HG03095 (cell line): Measurements from ENCODE around the gene ETV1.

Source experiments
- ATAC-seq: cut with Tn5 transposase; IDR thresholded peaks from one replicate; pipeline ENCODE4 v1.9.1; 2021; ENCODE audit warnings: moderate library complexity; ENCODE audit not compliant: unreplicated experiment

Gene ETV1

GRCh38 chr7:13989126-13989948 is at the start of gene ETV1:
Gene ETV1, minus strand, starts transcription at chr7:13989666. Its CDS starts 614 bp downstream, at chr7:13989052.
- no peak for ATAC-seq

GRCh38 chr7:14024406-14024805 is 34.9 kb upstream of the ETV1 start:
- no peak for ATAC-seq

GRCh38 chr7:14023838-14024237 is 34.4 kb upstream of the ETV1 start:
- ATAC-seq: no peak

GRCh38 chr7:14023342-14023741 is 33.9 kb upstream of the ETV1 start:
- ATAC-seq: no peak

GRCh38 chr7:14021069-14021468 is 31.6 kb upstream of the ETV1 start:
- ATAC-seq: no peak

- ATAC-seq: no peak
Measured at GRCh38 chr7:14020339-14020900, 31.0 kb upstream of the ETV1 start.

- no peak for ATAC-seq
Measured at GRCh38 chr7:14018751-14019150, 29.3 kb upstream of the ETV1 start.

- no peak for ATAC-seq
Measured at GRCh38 chr7:14016950-14017349, 27.5 kb upstream of the ETV1 start.

- no peak for ATAC-seq
Measured at GRCh38 chr7:14013898-14014297, 24.4 kb upstream of the ETV1 start.

GRCh38 chr7:14009453-14010418 is 20.3 kb upstream of the ETV1 start:
- no peak for ATAC-seq

- ATAC-seq: no peak
Measured at GRCh38 chr7:14001139-14001538, 11.7 kb upstream of the ETV1 start.

GRCh38 chr7:14000247-14000646 is 10.8 kb upstream of the ETV1 start:
- no peak for ATAC-seq

- ATAC-seq: no peak
Measured at GRCh38 chr7:13998866-13999265, 9.4 kb upstream of the ETV1 start.

- no peak for ATAC-seq
Measured at GRCh38 chr7:13992596-13992964, 3.1 kb upstream of the ETV1 start.

- no peak for ATAC-seq
Measured at GRCh38 chr7:13991791-13992595, 2.5 kb upstream of the ETV1 start.

GRCh38 chr7:13990984-13991790 is 1.7 kb upstream of the ETV1 start:
- ATAC-seq: peak; percentile 83

- ATAC-seq: peak; percentile 54
Measured at GRCh38 chr7:13990319-13990983, 985 bp upstream of the ETV1 start.

- ATAC-seq: no peak
Measured at GRCh38 chr7:13989949-13990305, 461 bp upstream of the ETV1 start.

- no peak for ATAC-seq
Measured at GRCh38 chr7:13988731-13989125, 738 bp downstream of the ETV1 start.
